ENCODE results near the gene EPHA4.

Gene EPHA4

DNA sequence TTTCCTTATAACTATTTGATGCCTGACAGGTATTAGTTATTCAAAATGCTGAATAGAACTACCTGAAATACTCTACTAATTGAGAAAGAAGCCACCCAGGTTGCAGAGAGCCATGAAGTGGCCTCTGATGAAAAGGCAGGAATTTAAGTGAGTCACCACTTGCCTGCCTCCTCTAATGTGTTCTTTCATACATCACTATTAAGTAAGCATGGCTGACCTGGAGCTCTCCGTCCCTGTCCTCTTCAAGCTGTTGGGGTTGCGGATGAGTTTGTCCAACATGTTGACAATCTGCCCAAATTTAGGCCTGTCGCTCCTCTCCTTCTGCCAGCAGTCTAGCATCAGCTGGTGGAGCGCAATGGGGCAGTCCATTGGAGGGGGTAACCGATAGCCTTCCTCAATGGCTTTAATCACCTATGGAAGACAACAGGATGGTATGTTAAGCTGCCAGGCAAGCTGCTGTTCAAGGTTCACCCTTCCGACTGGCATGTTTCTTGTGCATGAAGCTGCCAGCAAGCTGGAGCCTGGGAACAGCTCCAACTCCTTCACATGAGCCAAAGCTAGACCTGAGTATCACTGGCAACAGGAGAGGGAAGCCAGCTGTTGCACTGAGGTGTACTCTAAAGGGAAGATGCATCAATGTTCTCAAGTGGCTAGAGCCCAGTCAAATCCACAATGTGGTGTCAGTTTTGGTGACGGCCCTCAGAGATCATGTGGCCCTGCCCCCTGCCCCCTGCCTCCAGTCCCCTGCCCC lies 142.2 kb downstream of the EPHA4 start:
- DNase-seq: peak; percentile 66

DNA sequence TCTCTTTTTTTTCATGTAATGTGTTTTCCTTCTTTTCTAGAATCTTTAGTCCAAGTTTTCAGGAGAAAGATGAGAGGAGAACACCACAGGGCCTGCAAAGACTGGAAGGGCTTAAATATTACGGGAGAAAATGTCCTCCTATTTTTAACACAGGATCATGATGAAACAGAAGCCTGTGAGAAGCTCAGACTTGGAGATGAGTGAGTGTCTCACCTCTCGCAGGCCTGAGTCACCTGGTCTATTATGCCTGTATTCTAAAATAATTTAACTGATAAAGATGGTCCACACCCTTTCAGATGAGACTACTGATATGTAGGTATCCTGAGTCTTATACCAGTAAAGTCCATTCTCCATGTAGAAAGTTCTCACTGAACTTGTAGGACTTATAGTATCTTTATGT lies 143.2 kb downstream of the EPHA4 start:
- DNase-seq: no peak

DNA sequence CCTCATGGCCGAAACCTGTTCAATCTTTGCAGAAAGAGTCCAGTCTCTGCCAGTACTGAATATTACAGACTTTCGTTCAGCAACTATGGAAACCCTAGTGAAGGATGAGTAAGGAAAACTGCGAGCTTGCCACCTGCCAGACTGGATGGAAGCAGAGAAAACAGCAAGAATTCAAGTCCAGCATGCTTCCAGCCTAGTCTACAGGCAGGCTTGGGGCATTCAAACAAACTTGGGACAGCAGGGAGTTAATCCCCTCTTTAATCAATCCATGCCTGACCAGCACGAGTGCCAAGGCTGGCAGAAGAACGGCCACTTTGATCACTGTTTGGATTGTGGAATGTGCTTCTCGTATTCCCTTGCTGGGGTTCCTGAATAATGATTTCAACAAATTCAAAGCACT lies 145.2 kb downstream of the EPHA4 start:
- no peak for DNase-seq

DNA sequence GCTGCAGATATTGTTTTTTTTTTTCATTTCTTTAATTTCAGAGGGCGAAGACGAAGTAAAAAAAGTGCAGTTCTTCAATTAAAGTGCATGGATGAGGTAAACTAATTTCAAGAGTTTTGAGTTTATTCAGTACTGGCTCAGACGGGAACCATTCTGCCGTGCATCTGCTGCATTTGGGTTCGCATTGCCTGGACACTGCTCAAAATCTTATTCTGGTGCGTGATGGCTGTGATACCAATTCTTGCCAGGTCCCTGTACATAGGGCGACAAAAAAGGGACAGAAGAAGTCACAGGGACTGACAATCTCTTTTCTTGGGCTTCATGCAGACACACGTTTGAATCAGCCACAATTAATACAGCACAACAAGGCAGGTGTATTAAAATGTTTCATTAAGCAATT lies 146.2 kb downstream of the EPHA4 start:
- DNase-seq: no peak

DNA sequence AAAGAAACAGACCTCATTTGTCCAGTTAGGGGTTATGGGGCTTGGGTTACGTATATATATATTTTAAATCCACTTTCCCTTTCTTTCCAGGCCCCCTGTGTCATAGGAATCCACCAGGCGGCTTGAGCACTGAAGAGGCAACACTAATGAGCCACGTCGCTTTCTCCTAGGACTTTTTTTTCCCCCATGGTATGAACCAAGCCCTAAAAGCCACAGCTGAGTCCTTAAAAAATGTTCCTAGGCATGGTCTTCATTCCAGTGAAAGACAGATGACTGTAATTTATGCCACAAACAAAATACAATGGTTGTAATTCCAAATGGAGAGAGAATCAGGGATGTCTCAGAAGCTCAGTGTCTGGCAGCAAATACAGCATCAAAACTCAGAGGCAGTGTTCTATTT lies 146.8 kb downstream of the EPHA4 start:
- no peak for DNase-seq

DNA sequence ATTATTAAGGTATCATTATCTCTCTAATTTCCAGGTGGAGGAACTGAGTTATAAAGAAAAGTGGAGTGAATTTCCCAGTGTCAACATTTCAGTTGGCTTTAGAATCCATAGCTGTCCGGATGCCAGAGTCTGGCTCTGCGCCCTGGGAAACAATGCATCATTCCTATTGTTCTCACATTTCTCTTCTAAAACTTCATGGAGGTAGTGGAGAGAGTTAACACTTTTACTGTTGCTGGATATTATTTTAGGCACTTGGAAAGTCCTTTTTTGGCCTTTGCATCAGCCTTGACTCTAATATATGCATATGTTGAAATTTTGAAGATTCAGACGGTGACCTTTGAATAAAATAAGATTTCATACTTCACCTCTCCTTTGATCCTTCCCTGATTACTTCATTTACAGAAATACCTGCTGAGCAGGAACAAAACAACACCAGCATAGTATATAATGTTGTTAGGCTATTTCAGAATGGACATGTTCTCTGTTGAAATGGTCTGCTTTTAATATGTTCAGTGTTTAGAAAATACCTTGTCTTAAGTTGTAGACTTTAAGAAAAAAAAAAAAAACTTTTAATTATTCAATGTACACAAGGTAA lies 148.8 kb downstream of the EPHA4 start:
- DNase-seq: no peak

DNA sequence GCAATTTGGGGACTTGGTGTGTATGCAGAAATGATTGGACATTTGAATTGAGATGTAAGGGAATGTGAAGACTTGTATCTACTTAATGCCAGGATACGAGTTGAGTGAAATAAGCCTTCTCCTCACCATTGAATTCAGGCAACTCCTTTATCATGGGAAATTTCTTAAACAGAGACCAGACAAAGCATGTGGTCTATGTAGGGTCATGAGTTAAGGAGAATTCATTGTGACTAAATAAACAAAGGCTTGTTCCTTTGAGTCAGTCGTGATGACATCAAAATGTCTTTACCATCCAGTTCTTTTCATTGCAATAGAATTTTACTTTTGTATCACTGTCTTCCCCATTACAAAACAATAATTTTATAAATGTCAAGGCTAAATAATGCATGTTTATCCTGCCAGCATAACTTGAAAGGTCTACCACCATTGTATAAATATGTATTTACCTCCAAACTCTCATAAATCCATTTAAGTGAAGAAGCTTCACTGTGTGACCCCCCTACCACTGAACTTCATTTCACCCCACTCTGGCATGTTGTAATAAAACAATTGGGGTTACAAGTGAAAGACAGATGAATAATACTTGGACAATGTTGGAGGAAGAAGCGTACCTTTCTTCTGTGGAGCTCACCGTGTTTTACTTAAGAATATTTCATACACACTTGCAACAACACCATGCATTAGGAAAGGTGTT lies 149.4 kb downstream of the EPHA4 start:
- no peak for DNase-seq

DNA sequence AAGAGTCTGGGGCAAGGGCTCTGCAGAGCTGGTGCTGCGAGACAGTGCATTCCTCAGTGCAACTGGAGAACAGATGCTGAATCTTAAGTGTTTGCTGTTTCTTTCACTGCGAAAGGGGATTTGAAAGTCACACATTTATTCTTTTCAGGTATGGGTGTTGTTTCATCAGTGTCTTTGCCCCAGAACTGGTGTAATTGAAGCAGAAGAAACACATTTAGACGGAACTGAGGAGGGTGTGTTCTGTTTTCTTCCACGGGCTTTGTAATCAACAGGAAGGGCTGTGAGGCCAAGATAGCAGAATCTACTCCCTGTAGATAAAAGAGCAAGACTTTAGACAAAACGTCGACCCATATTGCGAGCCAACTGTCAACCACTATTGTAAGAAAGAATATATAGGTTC lies 151.9 kb downstream of the EPHA4 start:
- DNase-seq: no peak

DNA sequence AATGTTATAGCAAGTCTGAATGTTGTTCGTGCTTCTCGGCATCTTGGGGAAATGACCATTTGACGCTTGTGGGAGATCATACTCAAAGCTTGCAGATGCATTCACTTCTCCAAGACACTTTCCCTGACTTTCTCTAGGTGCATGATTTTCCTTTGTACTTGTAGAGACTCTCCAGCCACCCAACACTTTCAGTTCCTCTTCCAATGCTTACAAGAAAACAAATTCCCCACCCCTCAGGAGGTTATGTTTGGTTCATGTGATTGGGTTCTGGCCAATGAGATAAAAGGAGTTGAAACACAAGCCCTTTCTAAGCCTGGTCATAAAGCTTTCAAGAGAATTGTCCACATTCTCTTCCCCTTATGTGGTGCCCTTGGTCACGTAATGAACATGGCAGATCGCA lies 156.3 kb downstream of the EPHA4 start:
- DNase-seq: no peak

DNA sequence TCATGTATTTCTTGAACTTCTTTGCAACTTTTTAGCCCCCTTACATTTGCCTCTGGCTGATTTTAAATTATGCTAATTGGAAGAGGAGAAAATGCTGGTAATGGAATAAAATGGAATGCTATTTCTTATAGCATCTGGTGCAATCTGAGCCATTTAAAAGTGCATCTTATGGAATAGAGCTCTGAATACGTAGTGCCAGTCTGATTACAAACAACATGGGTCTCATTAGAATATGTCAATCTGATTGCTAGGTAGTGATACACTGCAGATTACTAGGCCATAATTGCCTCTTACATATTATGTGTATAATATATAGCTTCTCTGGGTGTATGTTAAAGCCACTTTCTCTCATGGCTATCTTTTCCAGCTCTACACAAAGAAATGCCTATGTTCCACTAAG lies 159.1 kb downstream of the EPHA4 start:
- no peak for DNase-seq

DNA sequence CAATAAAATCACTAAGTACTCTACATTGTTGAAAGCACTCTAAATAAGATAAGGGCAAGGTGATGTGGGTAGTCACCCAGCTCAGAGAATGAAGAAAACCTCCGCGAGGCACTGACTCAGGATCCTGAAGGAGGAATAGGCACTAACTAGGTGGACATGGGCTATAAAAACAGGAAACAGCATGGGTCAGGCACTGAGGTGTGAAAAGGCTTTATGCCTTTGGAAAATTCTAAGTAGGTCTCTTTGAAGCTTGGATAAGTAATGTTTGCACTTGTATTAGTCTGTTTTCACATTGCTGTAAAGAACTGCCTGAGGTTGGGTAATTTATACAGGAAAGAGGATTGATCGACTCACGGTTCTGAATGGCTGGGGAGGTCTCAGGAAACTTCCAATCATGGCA lies 161.6 kb downstream of the EPHA4 start:
- DNase-seq: no peak

DNA sequence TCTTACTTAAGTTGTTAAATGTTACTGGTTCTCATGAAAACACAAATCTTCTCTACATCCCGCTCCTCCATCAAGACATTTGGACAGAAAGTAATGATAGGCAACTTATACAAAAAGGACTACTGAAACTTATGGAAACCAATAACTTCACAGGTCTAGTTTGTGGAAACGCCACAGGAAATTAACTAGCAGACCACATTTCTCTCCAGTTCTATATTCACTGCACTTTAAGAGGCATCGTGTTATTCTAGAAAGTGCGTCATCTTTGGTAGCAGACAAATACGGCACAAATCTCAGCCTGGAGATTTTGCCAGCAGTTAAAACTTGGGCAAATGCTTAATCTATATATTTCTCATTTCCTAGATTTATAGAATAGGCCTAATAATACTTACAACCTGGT lies 164.3 kb downstream of the EPHA4 start:
- DNase-seq: no peak

DNA sequence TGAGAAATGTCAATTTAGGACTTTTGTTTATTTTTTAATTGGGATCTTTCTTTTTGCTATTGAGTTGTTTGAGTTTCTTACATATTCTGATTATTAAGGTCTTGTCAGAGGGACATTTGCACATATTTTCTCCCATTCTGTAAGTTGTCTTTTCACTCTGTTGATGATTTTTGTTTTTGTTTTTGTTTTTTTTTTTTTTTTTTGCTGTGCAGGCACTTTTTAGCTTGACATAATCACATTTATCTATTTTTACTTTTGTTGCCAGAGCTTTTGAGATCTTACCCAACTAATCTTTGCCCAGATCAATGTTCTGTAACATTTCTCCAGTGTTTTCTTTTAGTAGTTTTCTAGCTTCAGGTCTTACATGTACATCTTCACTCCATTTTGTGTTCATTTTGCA lies 166.6 kb downstream of the EPHA4 start:
- DNase-seq: no peak

DNA sequence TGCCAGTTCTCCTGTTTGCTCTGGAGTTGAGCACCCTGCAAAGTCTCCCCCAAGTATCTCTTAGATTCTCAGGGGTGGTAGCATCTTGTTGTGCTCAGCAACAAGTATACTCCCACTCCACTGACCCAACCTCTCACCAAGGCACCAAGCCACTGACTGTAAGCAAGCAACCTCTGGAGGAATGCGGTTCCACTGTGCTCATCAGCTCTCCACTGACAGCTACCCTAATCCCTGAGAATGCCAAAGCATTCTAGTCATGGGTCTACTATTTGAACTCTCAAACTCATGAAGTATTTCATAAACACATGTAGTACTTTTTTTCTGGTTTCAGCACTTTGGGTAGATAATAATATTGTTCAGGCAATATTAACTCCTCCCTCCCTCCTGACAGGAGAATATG lies 170.0 kb downstream of the EPHA4 start:
- DNase-seq: no peak

DNA sequence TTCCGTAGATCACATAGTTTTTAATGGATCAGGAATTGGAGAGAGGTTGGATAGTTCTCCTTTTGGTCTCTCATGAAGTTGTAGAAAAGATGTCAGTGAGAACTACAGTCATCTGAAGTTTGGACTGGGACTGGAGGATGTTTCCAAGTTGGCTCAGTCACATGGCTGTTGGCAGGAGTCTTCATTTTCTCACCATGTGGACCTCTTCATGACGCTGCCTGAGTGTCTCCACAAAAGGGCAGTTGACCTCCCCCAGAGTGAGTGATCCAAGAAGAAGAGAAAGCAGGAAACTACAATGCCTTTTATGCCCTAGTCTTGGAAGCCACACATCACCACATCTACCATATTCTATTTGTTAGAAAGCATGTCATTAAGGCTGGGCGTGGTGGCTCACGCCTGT lies 171.7 kb downstream of the EPHA4 start:
- DNase-seq: no peak

DNA sequence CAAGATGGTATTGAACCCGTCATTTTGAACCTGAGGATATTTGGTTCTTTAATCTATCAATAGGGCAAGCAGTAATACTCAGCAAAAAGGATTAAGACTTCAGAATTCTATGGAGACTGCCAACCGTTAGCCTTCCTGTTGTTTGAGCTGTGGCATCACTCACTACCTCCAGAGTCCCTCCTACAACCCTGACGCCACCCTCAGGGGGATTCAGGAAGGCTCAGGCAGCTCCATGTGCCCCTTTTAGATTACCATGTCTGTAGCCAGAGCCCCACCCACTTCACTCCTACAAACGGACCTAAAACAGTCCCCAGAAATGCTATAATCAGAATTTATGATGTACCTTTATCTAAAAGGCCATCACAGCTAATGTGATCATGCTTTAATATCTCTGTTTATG lies 172.9 kb downstream of the EPHA4 start:
- DNase-seq: no peak

DNA sequence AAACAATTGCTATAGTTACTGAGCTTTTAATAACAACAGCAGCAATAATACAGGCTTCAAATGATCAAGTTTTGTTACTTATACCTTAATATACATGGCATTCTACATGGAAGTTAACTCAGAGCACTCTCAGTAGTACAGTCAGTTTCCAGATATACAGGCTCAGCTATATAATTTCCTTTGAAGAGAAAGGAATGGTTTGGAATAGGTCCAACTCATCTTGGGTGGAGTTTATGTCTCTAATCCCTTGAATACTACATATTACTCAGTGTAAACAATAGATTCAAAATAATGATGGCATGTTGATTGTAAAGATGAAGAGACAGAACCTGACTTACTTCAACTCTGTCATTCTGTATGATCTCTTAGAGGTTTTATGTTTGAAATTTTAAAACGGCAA lies 174.9 kb downstream of the EPHA4 start:
- DNase-seq: no peak

DNA sequence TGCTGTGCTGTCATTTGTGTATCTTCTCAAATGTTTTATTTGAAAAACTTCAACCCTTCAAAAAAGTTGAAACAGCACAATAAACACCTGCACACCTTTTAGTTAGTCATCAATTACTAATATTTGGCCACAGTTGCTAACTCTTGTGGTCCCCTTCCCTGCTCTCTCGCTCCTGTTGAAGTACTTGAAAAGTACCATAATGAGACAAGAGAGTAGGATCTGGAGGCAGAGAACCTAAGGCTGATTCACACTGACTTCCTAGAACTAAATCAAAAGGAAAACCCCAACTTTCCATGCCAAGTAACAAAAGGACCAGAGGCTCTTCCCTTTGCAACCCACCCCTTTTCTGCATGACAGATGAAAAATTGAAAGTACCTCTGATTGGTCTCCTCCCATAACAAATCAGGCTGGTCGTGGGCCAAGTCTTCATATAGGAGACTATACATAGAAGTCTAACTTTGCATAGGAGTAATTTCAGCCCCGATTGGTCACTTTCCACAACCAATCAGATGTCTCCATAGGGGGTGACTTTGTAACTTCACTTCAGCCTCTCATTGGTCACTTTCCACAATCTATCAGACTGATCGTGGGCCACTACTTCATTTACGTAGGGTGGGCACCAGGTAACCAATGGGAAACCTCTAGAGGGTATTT lies 179.7 kb downstream of the EPHA4 start:
- no peak for DNase-seq

DNA sequence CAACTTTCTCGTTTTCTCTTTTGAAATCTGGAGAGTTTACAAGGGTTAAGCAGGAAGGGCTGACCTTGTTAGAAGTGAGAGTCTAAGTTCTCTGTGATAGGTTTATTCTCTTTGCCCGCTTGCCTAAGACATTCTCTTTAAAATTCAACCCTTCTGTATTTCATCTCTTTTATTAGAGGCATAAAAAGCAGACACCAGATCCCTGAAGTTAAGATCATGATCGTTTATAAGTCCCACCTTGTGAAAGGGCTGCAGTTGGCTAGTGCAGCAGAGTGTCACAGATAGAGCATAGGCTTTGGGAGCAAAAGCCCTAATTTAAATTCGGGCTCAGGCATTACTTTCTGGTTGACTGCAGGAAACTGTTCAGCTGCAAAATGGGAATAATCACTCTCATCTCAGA lies 181.2 kb downstream of the EPHA4 start:
- no peak for DNase-seq

DNA sequence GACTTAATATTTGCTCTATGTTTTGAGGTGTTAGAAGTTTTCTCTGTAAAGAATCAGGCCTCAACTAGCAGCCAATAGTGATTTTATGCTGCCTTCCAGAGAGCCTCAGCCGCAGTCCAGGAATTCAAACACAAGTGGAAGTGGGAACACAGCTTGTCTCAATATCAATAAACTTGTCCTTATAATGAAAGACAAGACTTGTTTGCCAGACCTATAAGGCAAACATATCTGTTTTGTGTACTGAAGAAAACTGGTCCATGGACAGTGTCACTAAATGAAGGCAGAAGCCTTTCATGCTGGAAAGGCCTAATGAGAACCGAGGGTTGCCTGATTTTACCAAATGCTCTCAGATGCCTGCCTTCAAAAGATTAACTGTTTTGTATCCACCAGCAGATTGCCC lies 182.2 kb downstream of the EPHA4 start:
- no peak for DNase-seq

DNA sequence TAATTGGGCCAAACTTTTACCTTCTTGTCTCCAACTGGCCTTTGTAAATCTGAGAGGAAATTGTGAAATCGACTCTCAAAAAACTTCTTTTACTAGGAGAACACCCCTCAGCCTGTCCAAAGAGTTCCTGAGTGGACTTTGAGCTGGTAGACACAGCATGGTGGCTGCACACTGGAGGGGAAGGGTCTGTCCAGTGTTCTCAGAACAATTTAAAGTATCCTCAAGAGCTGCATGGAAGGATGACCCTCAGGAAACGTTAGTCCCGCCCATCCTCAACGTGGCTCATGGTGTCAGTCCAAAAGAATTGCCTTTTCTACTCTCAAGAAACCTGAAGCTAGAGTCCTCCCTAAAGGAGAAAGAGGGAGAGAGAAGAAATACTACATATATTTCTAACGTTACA lies 182.7 kb downstream of the EPHA4 start:
- DNase-seq: no peak

DNA sequence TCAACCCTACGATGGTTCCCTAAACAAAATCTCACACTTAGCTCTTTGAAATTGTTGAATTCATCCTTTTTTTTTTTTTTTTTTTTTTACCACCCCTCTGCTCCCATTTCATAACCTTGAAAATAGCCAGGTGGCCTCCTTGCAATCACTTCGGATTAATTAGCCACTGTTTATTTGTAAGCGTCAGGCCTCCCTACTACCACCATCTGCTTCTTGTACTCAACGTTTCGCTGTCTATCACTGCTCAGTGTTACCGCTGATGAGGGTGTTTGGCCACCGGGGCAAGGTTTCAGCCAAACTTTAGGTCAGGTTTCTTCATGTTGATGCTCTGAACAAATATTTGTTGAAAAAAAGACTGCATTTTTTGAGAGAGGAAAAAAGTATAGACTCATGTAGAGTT lies 183.2 kb downstream of the EPHA4 start:
- DNase-seq: no peak

DNA sequence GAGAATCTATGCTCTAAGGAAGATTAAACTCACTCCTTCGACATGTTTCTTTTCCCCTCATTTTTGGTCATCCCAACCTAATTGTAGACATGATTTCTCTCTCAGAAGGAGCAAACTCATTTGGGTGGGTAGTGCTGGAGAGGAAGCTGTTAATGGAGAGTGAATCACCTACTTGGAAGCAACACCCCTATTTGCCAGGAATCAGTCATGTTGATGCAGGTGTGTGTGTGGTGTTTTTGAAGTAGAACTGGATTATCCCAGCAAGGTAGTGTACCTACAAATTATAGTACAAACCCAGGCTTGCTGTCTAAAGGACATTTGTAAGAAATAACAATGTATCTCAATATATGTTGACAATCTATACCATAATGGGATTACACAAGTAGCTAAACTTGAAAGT lies 186.4 kb downstream of the EPHA4 start:
- no peak for DNase-seq

DNA sequence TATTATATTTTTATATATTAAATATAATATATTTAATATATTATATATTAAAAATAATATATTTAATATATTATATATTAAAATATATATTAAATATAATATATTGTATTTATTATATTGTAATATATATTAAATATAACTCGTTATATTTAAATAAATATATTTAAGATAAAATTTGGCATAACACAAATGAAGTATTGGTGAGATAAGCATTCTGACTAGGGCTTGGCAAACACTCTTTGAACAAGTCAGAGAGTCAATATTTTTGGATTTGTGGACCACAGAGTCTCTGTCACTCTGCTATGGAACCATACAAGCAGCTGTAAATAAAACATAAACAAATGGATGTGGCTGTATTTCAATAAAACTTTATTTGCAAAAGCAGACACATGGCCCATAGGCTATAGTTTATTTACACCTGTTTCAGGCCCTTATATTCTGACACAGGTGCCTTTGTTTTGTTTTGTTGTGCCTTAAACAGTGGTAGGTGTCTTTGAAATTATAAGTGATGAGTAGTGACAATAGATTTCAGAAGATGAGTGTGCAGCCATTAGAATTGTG lies 190.1 kb downstream of the EPHA4 start:
- no peak for DNase-seq

All from NCI-H1092 (cell line).